B cell (primary cell): Measurements from ENCODE around the gene TCEAL3. TPM values are rescaled to one million over a fixed set of nuclear protein-coding genes. Genes with fewer than 3 reads are reported as not detected.
"Not testable (repeated sequence)": the region's sequence is repeated elsewhere in the genome, so short reads cannot be mapped to it uniquely, and the experiment has no call there.

Source experiments
- ATAC-seq: fragments of 200-7000 bp; cut with Tn5 transposase; one replicate; pipeline ENCODE4 v1.10.0; 2021; ENCODE audit warnings: low read depth, mild to moderate bottlenecking, moderate number of reproducible peaks, moderate library complexity
- CTCF ChIA-PET: fragments of 350-600 bp; sonication (Branson Sonifier 250); formaldehyde crosslinking; loops from one replicate; lab custom pipeline; 2021; ENCODE audit warnings: antibody characterized with exemption, inconsistent platforms; lab: Charles Lee
- POLR2A ChIA-PET: fragments of 350-600 bp; sonication (Branson Sonifier 250); formaldehyde crosslinking; loops from one replicate; lab custom pipeline; 2021; ENCODE audit warnings: antibody characterized with exemption; lab: Charles Lee
- DNase-seq: peaks from one replicate; pipeline ENCODE4 v3.0.0; 2013
- H2AFZ ChIP-seq: 2 replicates; pipeline ENCODE4 v1.6.1; 2012; ENCODE audit warnings: mild to moderate bottlenecking, low read depth, low read length; ENCODE audit not compliant: insufficient read depth, poor library complexity, severe bottlenecking
- H3K27ac ChIP-seq, 2 donors: 1 replicate in 1 of 2; 2 replicates in 1 of 2; pipeline ENCODE4 v1.5.1; 2012 to 2013; ENCODE audit warnings: low read length in 2 of 2, mild to moderate bottlenecking in 2 of 2, moderate library complexity in 1 of 2
- H3K27me3 ChIP-seq, 4 experiments: fragments of 200-600 bp in 1 of 4; sonication (generic) in 1 of 4; replicated peaks in 1 of 4; 1 replicate in 2 of 4; 2 replicates in 2 of 4; pipeline versions ENCODE4 v1.6.1 to v1.7.0; 2013 to 2016; ENCODE audit warnings: low read length in 3 of 4, mild to moderate bottlenecking in 2 of 4, mixed read lengths in 1 of 4, moderate library complexity in 1 of 4; ENCODE audit not compliant: insufficient read depth in 4 of 4, control insufficient read depth in 3 of 4; ENCODE audit errors: control extremely low read depth in 1 of 4
- H3K36me3 ChIP-seq, 2 experiments: replicated peaks in 1 of 2; 1 replicate in 1 of 2; 2 replicates in 1 of 2; pipeline versions ENCODE4 v1.6.1 to v1.7.1; 2013; ENCODE audit warnings: low read length in 1 of 2; ENCODE audit not compliant: insufficient read depth in 2 of 2, control insufficient read depth in 1 of 2; ENCODE audit errors: control extremely low read depth in 1 of 2, extremely low read depth in 1 of 2
- H3K4me1 ChIP-seq, 2 donors: fragments of 200-600 bp in 1 of 2; sonication (generic) in 1 of 2; 1 replicate in 1 of 2; 2 replicates in 1 of 2; pipeline versions ENCODE4 v1.5.1 to v1.6.1; 2013 to 2017; ENCODE audit warnings: low read length in 2 of 2; ENCODE audit not compliant: control insufficient read depth in 2 of 2, insufficient read depth in 2 of 2
- H3K4me2 ChIP-seq: replicated peaks from 2 replicates; pipeline ENCODE3; 2012; ENCODE audit warnings: mild to moderate bottlenecking, low read depth, low read length; ENCODE audit not compliant: poor library complexity, severe bottlenecking
- H3K4me3 ChIP-seq, 5 experiments: fragments of 200-600 bp in 1 of 5; sonication (generic) in 1 of 5; 1 replicate in 3 of 5; 2 replicates in 2 of 5; pipeline versions ENCODE4 v1.5.1 to v1.7.0; 2011 to 2016; ENCODE audit warnings: low read length in 4 of 5, mild to moderate bottlenecking in 4 of 5, low read depth in 2 of 5, control low read depth in 1 of 5, moderate library complexity in 1 of 5; ENCODE audit not compliant: insufficient read depth in 1 of 5; ENCODE audit errors: control extremely low read depth in 1 of 5, extremely low read depth in 1 of 5
- H3K79me2 ChIP-seq: fragments of 200-600 bp; sonication (generic); one replicate; pipeline ENCODE4 v1.6.0; 2016; ENCODE audit warnings: low read length; ENCODE audit not compliant: control insufficient read depth, insufficient read depth
- H3K9ac ChIP-seq: fragments of 200-600 bp; sonication (generic); 2 replicates; pipeline ENCODE4 v1.6.1; 2017; ENCODE audit warnings: mild to moderate bottlenecking, low read length, moderate library complexity
- H3K9me3 ChIP-seq, 3 donors: one replicate each; pipeline versions ENCODE4 v1.6.1 to v1.7.1; 2013; ENCODE audit warnings: low read length in 2 of 3; ENCODE audit not compliant: control insufficient read depth in 2 of 3, insufficient read depth in 1 of 3; ENCODE audit errors: control extremely low read depth in 1 of 3
- H4K20me1 ChIP-seq: 2 replicates; pipeline ENCODE4 v1.6.0; 2012; ENCODE audit warnings: mild to moderate bottlenecking, low read length; ENCODE audit not compliant: insufficient read depth, control insufficient read depth, poor library complexity, severe bottlenecking
- H3K27ac Mint-ChIP-seq: one replicate; pipeline ENCODE4 v1.8.0; 2021; ENCODE audit warnings: mixed read lengths
- H3K27me3 Mint-ChIP-seq: one replicate; pipeline ENCODE4 v1.8.0; 2021; ENCODE audit warnings: mixed read lengths
- H3K4me1 Mint-ChIP-seq: one replicate; pipeline ENCODE4 v1.8.0; 2021; ENCODE audit warnings: mixed read lengths
- H3K4me3 Mint-ChIP-seq: one replicate; pipeline ENCODE4 v1.8.0; 2021; ENCODE audit warnings: mixed read lengths
- H3K9me3 Mint-ChIP-seq: one replicate; pipeline ENCODE4 v1.8.0; 2022; ENCODE audit warnings: mixed read lengths; ENCODE audit not compliant: insufficient read depth
- EZH2 ChIP-seq: IDR thresholded peaks from 2 replicates; pipeline ENCODE4 v1.6.1; 2012; ENCODE audit warnings: borderline replicate concordance, low read depth, mild to moderate bottlenecking, moderate library complexity, low read length; ENCODE audit not compliant: insufficient read depth, poor library complexity, severe bottlenecking
- WGBS: methylation state at CpG from one replicate; pipeline ENCODE4 v1.1.5; 2013; ENCODE audit warnings: missing lambda C conversion rate; ENCODE audit not compliant: insufficient coverage; 5-methylcytosine and 5-hydroxymethylcytosine counted together
- intact Hi-C: fragments of 100-400 bp; cut with micrococcal nuclease; formaldehyde crosslinking; loops from one replicate; pipeline ENCODE4 v1.10.0; 2022
- polyA plus RNA-seq: library from polyadenylated mRNA; depleted of rRNA; stranded (reverse); fragments of >200 nt; gene quantifications from 2 replicates; pipeline ENCODE4 v1.2.3, GENCODE V29; 2012
- total RNA-seq, 2 donors: library from RNA; stranded (reverse); fragments of 120-200 nt in 1 of 2; gene quantifications; 1 replicate in 1 of 2; 2 replicates in 1 of 2; pipeline versions ENCODE4 v1.2.3 to v1.2.4, GENCODE V29; 2013 to 2022
- TF ChIP-seq, protein P1 (sequence below): fragments of 200-600 bp; IDR thresholded peaks from one replicate; pipeline ENCODE4 v1.8.0; 2022; ENCODE audit warnings: antibody characterized with exemption, mild to moderate bottlenecking

Gene TCEAL3
- total and polyA plus RNA-seq, 2 donors (not counting 1 experiment from before 2014, with no cell fraction given) = 1.3 to 6.7 TPM

DNA sequence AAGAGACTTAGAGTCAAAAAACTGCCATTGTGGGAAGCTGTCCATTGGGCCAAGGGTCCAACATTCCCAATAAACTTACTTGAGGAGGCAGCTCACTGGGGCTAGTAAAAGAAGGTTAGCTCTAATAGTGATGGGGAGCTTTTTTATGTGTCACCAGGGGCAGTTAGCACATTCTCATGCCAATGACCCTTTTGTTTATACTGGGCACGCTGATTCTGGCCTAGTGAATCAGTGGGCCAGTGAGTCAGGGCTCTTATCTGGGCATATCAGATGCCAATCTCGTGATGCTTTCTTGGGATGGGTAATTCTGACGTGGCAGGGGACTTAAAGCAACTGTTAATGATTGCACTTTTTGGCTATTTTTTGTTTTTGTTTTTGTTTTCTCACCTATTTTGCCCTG lies 48.9 kb downstream of the TCEAL3 start:
- no peak for DNase-seq
- H3K4me1 Mint-ChIP-seq = no peaks in the 10 kb centered on the region
- 80% methylated on average over 1 of the region's 3 CpGs for WGBS
- Histone ChIP-seq H2AFZ (no peak overlapping the region), H3K27me3 (no peaks in the 10 kb centered on the region), H3K9ac (no peak overlapping the region), H4K20me1 (no peaks in the 10 kb centered on the region), H3K4me1 (no peaks in the 10 kb centered on the region), H3K4me2 (no peak overlapping the region), H3K36me3 (no peaks in the 10 kb centered on the region), H3K79me2 (no peaks in the 10 kb centered on the region), H3K27ac (no peak overlapping the region), H3K4me3 (no peak overlapping the region), H3K9me3 (no peaks in the 10 kb centered on the region)
- CTCF ChIA-PET = no interaction called here
- H3K4me3 Mint-ChIP-seq = no peak overlapping the region
- POLR2A ChIA-PET = no interaction called here
- H3K27ac Mint-ChIP-seq = no peak overlapping the region
- TF ChIP-seq, protein P1, sequence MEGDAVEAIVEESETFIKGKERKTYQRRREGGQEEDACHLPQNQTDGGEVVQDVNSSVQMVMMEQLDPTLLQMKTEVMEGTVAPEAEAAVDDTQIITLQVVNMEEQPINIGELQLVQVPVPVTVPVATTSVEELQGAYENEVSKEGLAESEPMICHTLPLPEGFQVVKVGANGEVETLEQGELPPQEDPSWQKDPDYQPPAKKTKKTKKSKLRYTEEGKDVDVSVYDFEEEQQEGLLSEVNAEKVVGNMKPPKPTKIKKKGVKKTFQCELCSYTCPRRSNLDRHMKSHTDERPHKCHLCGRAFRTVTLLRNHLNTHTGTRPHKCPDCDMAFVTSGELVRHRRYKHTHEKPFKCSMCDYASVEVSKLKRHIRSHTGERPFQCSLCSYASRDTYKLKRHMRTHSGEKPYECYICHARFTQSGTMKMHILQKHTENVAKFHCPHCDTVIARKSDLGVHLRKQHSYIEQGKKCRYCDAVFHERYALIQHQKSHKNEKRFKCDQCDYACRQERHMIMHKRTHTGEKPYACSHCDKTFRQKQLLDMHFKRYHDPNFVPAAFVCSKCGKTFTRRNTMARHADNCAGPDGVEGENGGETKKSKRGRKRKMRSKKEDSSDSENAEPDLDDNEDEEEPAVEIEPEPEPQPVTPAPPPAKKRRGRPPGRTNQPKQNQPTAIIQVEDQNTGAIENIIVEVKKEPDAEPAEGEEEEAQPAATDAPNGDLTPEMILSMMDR = no peak
- no peak for TF ChIP-seq EZH2
- H3K27me3 Mint-ChIP-seq = peaks cover 5% of the 10 kb centered on the region
- intact Hi-C loops = no loop called here
- ATAC-seq = no peak
- no peaks in the 10 kb centered on the region for H3K9me3 Mint-ChIP-seq

- H3K27me3 ChIP-seq, H3K4me3 Mint-ChIP-seq, intact Hi-C loops, ATAC-seq, H3K27ac Mint-ChIP-seq, H3K79me2 ChIP-seq, H3K4me1 Mint-ChIP-seq, H3K9me3 ChIP-seq, H3K4me2 ChIP-seq, CTCF ChIA-PET, H3K27ac ChIP-seq, H3K9me3 Mint-ChIP-seq, H2AFZ ChIP-seq, H3K27me3 Mint-ChIP-seq, H3K36me3 ChIP-seq, H3K4me3 ChIP-seq, H3K9ac ChIP-seq, DNase-seq, H4K20me1 ChIP-seq, POLR2A ChIA-PET, H3K4me1 ChIP-seq: not testable (repeated sequence)
- WGBS = 100% methylated on average over 1 of the region's 2 CpGs
These were observed 49.3 kb downstream of the TCEAL3 start for GRCh38 chrX:103657066-103657465.
